ENCODE data around the gene GTF2A1. TPM values are rescaled to one million over a fixed set of nuclear protein-coding genes. Genes with fewer than 3 reads are reported as not detected.

Gene GTF2A1
- total and polyA plus RNA-seq, 7 donors = 8.1 to 45.1 (median 25.5) TPM

DNA sequence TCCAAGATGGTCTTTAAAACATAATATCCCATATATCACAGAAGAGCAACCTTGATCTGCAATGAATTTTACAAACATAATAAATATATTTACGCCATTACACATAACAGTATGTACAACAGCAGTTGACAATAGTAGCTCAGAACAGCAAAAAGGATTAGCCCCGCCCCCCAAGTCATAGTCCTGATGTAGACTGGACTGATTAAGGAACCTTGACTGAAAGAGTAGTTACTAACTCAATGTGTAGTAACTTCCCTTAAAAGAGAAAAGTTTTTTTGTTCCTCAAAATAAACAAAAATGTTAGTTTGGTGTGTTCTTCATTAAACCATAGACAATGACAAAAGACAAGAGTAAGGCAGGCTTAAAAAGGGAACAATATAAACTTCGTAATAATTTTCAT lies 44.5 kb downstream of the GTF2A1 start:
- intact Hi-C loops (cut with DNase I) = no loop called here
- H3K4me3 ChIP-seq = no peak overlapping the region
- TF ChIP-seq, protein P1, sequence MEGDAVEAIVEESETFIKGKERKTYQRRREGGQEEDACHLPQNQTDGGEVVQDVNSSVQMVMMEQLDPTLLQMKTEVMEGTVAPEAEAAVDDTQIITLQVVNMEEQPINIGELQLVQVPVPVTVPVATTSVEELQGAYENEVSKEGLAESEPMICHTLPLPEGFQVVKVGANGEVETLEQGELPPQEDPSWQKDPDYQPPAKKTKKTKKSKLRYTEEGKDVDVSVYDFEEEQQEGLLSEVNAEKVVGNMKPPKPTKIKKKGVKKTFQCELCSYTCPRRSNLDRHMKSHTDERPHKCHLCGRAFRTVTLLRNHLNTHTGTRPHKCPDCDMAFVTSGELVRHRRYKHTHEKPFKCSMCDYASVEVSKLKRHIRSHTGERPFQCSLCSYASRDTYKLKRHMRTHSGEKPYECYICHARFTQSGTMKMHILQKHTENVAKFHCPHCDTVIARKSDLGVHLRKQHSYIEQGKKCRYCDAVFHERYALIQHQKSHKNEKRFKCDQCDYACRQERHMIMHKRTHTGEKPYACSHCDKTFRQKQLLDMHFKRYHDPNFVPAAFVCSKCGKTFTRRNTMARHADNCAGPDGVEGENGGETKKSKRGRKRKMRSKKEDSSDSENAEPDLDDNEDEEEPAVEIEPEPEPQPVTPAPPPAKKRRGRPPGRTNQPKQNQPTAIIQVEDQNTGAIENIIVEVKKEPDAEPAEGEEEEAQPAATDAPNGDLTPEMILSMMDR (IDR thresholded peaks at IDR 0.05) = no peak
- no peak overlapping the region for H3K27ac ChIP-seq
- 95 to 96% (median 96%) methylated on average over 3 of the region's 3 CpGs for WGBS, 3 donors
- H3K36me3 ChIP-seq (ENCODE audit: insufficient read depth in 1 of 2, low read depth in 1 of 2) = peaks cover 0 to 20% of the 10 kb centered on the region in 2 donors
- peak in 1 of 2 donors; percentile 19 for DNase-seq
- ATAC-seq = no peak
- peaks cover 4% of the 10 kb centered on the region for H3K4me1 ChIP-seq
- H3K27me3 ChIP-seq (ENCODE audit: insufficient read depth in 3 of 3, low read length in 2 of 3) = no peaks in the 10 kb centered on the region
- no peaks in the 10 kb centered on the region for H3K9me3 ChIP-seq

- WGBS, 3 donors = 79 to 85% (median 82%) methylated on average over 3 of the region's 3 CpGs
- TF ChIP-seq, protein P1 (IDR thresholded peaks at IDR 0.05) = no peak
- intact Hi-C loops (cut with DNase I) = loop anchor here (2.0 to 5.0 kb wide), 3 partner anchors 34 to 221 kb away; partner anchors contain the start of gene TSHR (in 1 of the 2)
- Histone ChIP-seq H3K4me1 (peaks cover 16% of the 10 kb centered on the region), H3K36me3 (ENCODE audit: insufficient read depth in 1 of 2, low read depth in 1 of 2) (no peaks in the 10 kb centered on the region), H3K27ac (no peak overlapping the region), H3K9me3 (no peaks in the 10 kb centered on the region), H3K4me3 (no peak overlapping the region), H3K27me3 (ENCODE audit: insufficient read depth in 3 of 3, low read length in 2 of 3) (no peaks in the 10 kb centered on the region)
- DNase-seq (no peak), ATAC-seq (no peak)
Measured at GRCh38 chr14:81172881-81173280, 47.9 kb downstream of the GTF2A1 start.

GRCh38 chr14:81172353-81172752 lies 48.4 kb downstream of the GTF2A1 start:
- DNase-seq (no peak), ATAC-seq (no peak)
- H3K4me3 ChIP-seq = no peak overlapping the region
- H3K4me1 ChIP-seq = peaks cover 16% of the 10 kb centered on the region
- H3K9me3 ChIP-seq = no peaks in the 10 kb centered on the region
- 80 to 85% (median 83%) methylated on average over 2 of the region's 2 CpGs for WGBS, 3 donors
- intact Hi-C loops (cut with DNase I) = loop anchor here (2.0 to 5.0 kb wide), 3 partner anchors 35 to 220 kb away; partner anchors contain the start of gene TSHR (in 1 of the 2)
- TF ChIP-seq, protein P1 (IDR thresholded peaks at IDR 0.05) = no peak
- no peaks in the 10 kb centered on the region for H3K36me3 ChIP-seq (ENCODE audit: insufficient read depth in 1 of 2, low read depth in 1 of 2)
- H3K27me3 ChIP-seq (ENCODE audit: insufficient read depth in 3 of 3, low read length in 2 of 3) = no peaks in the 10 kb centered on the region
- no peak overlapping the region for H3K27ac ChIP-seq

- DNase-seq = no peak
- H3K4me3 ChIP-seq = peak overlapping the region; percentile 89
- peak in 3 of 4 donors; percentile 1 to 25 (median 8) for ATAC-seq
- intact Hi-C loops (cut with DNase I) = loop anchor here (1.0 to 5.0 kb wide), 3 partner anchors 36 to 219 kb away; no protein-coding TSS in a partner anchor
- TF ChIP-seq, protein P1 (IDR thresholded peaks at IDR 0.05) = no peak
- H3K36me3 ChIP-seq (ENCODE audit: insufficient read depth in 1 of 2, low read depth in 1 of 2) = no peaks in the 10 kb centered on the region
- peaks cover 16% of the 10 kb centered on the region for H3K4me1 ChIP-seq
- 9 to 15% (median 12%) methylated on average over 3 of the region's 3 CpGs for WGBS, 3 donors
- peak overlapping the region; percentile 89 for H3K27ac ChIP-seq
- no peaks in the 10 kb centered on the region for H3K9me3 ChIP-seq
- H3K27me3 ChIP-seq (ENCODE audit: insufficient read depth in 3 of 3, low read length in 2 of 3) = no peaks in the 10 kb centered on the region
Measured at GRCh38 chr14:81170829-81171195, 49.9 kb downstream of the GTF2A1 start.
